Measurements from ENCODE around the gene SHC2.
"Not testable (repeated sequence)": the region's sequence is repeated elsewhere in the genome, so short reads cannot be mapped to it uniquely, and the experiment has no call there.

The SHC2 gene

GRCh38 chr19:469833-470232 lies 9.0 kb upstream of the SHC2 start:
- no peak for DNase-seq (ENCODE audit: low read depth)

GRCh38 chr19:468587-469256 lies 7.9 kb upstream of the SHC2 start:
- no peak for DNase-seq (ENCODE audit: low read depth)

- DNase-seq (ENCODE audit: low read depth): no peak
Observed at GRCh38 chr19:467554-467953, 6.7 kb upstream of the SHC2 start.

GRCh38 chr19:465056-465816 lies 4.4 kb upstream of the SHC2 start:
- DNase-seq (ENCODE audit: low read depth): no peak

GRCh38 chr19:464208-464545 lies 3.3 kb upstream of the SHC2 start:
- DNase-seq (ENCODE audit: low read depth): no peak

GRCh38 chr19:463483-464207 lies 2.8 kb upstream of the SHC2 start:
- DNase-seq (ENCODE audit: low read depth): no peak

- no peak for DNase-seq (ENCODE audit: low read depth)
Observed at GRCh38 chr19:461721-462551, 1.1 kb upstream of the SHC2 start.

- no peak for DNase-seq (ENCODE audit: low read depth)
Observed at GRCh38 chr19:459724-460511, 915 bp downstream of the SHC2 start.

- DNase-seq (ENCODE audit: low read depth): no peak
Observed at GRCh38 chr19:458091-459042, 2.5 kb downstream of the SHC2 start.

GRCh38 chr19:457636-458035 lies 3.2 kb downstream of the SHC2 start:
- DNase-seq (ENCODE audit: low read depth): no peak

GRCh38 chr19:456547-457110 lies 4.2 kb downstream of the SHC2 start:
- no peak for DNase-seq (ENCODE audit: low read depth)

GRCh38 chr19:455851-456546 lies 4.8 kb downstream of the SHC2 start:
- DNase-seq (ENCODE audit: low read depth): no peak

- no peak for DNase-seq (ENCODE audit: low read depth)
Observed at GRCh38 chr19:455031-455705, 5.7 kb downstream of the SHC2 start.

GRCh38 chr19:453606-454005 lies 7.2 kb downstream of the SHC2 start:
- no peak for DNase-seq (ENCODE audit: low read depth)

GRCh38 chr19:452829-453228 lies 8.0 kb downstream of the SHC2 start:
- no peak for DNase-seq (ENCODE audit: low read depth)

- DNase-seq (ENCODE audit: low read depth): not testable (repeated sequence)
Observed at GRCh38 chr19:450912-451481, 9.8 kb downstream of the SHC2 start.

GRCh38 chr19:449916-450315 lies 10.9 kb downstream of the SHC2 start:
- DNase-seq (ENCODE audit: low read depth): no peak

GRCh38 chr19:447816-448560 lies 12.8 kb downstream of the SHC2 start:
- no peak for DNase-seq (ENCODE audit: low read depth)

All from GM04504 (cell line).